A673 (cell line): Measurements from ENCODE around the gene LINGO1. TPM values are rescaled to one million over a fixed set of nuclear protein-coding genes. Genes with fewer than 3 reads are reported as not detected.
A peak's percentile ranks its signal among the peaks of the same experiment; 100 is the strongest.

ENCODE experiments used
- BruUV-seq: library from RNA; stranded (reverse); fragments of 400-500 nt; replicated peaks from 2 replicates; lab custom pipeline; 2021; lab: Mats Ljungman, UMichigan
- CTCF ChIA-PET: fragments of 300-600 bp; sonication (Branson Sonifier 250); formaldehyde crosslinking; loops from one replicate; lab custom pipeline; 2022; ENCODE audit warnings: antibody characterized with exemption; lab: Charles Lee
- POLR2A ChIA-PET: fragments of 300-600 bp; sonication (Branson Sonifier 250); formaldehyde crosslinking; loops from one replicate; lab custom pipeline; 2022; ENCODE audit warnings: antibody characterized with exemption; ENCODE audit not compliant: low non-redundant PET; lab: Charles Lee
- DNase-seq: peaks from one replicate; pipeline ENCODE4 v3.0.0-alpha.2; 2015; ENCODE audit warnings: low spot score
- H3K27ac ChIP-seq: fragments of 200-600 bp; sonication (generic); 2 replicates; pipeline ENCODE4 v1.5.1; 2016; ENCODE audit warnings: mixed run types, low read depth, mild to moderate bottlenecking, mixed read lengths, antibody characterized with exemption, low read length; ENCODE audit not compliant: poor library complexity, severe bottlenecking
- H3K27me3 ChIP-seq: fragments of 200-600 bp; sonication (generic); replicated peaks from 2 replicates; pipeline ENCODE4 v1.6.1; 2017; ENCODE audit warnings: mixed run types, low read depth, mild to moderate bottlenecking, mixed read lengths, antibody characterized with exemption, low read length; ENCODE audit not compliant: insufficient read depth, poor library complexity
- H3K36me3 ChIP-seq: fragments of 200-600 bp; sonication (generic); 2 replicates; pipeline ENCODE4 v1.6.1; 2016; ENCODE audit warnings: mixed run types, mild to moderate bottlenecking, mixed read lengths, antibody characterized with exemption, low read length; ENCODE audit not compliant: insufficient read depth, poor library complexity, severe bottlenecking
- H3K4me1 ChIP-seq: fragments of 200-600 bp; sonication (generic); 2 replicates; pipeline ENCODE4 v1.6.1; 2017; ENCODE audit warnings: mixed run types, mild to moderate bottlenecking, mixed read lengths, antibody characterized with exemption, low read length; ENCODE audit not compliant: insufficient read depth, poor library complexity, severe bottlenecking
- H3K4me3 ChIP-seq: fragments of 200-600 bp; sonication (generic); 2 replicates; pipeline ENCODE4 v1.5.1; 2016; ENCODE audit warnings: low read depth, mixed run types, mild to moderate bottlenecking, mixed read lengths, low read length; ENCODE audit not compliant: poor library complexity, severe bottlenecking
- H3K9me3 ChIP-seq: fragments of 200-600 bp; sonication (generic); 2 replicates; pipeline ENCODE4 v1.6.1; 2016; ENCODE audit warnings: mixed run types, low read depth, mild to moderate bottlenecking, mixed read lengths, antibody characterized with exemption, low read length; ENCODE audit not compliant: poor library complexity, severe bottlenecking
- EZH2 ChIP-seq: fragments of 200-600 bp; sonication (generic); IDR thresholded peaks from 2 replicates; pipeline ENCODE4 v1.6.1; 2017; ENCODE audit warnings: borderline replicate concordance, low read depth, mild to moderate bottlenecking, mixed read lengths, antibody characterized with exemption, low read length; ENCODE audit not compliant: poor library complexity, severe bottlenecking
- intact Hi-C: fragments of 100-400 bp; cut with micrococcal nuclease; formaldehyde crosslinking; loops from one replicate; pipeline ENCODE4 v1.10.0; 2022; ENCODE audit not compliant: unreplicated experiment
- total RNA-seq: library from RNA; stranded (reverse); gene quantifications from 2 replicates; pipeline ENCODE4 v1.2.3, GENCODE V29; 2021
- TF ChIP-seq, protein P1 (sequence below): fragments of 300-800, 200-600 bp; sonication (generic); conservative IDR thresholded peaks from 2 replicates; pipeline ENCODE4 v1.5.1; 2017; ENCODE audit warnings: low read depth, mild to moderate bottlenecking, antibody characterized with exemption, low read length, moderate library complexity, mixed read lengths

LINGO1 gene
- total RNA-seq, 1 experiment from 2014 or later: 93.7 TPM

DNA sequence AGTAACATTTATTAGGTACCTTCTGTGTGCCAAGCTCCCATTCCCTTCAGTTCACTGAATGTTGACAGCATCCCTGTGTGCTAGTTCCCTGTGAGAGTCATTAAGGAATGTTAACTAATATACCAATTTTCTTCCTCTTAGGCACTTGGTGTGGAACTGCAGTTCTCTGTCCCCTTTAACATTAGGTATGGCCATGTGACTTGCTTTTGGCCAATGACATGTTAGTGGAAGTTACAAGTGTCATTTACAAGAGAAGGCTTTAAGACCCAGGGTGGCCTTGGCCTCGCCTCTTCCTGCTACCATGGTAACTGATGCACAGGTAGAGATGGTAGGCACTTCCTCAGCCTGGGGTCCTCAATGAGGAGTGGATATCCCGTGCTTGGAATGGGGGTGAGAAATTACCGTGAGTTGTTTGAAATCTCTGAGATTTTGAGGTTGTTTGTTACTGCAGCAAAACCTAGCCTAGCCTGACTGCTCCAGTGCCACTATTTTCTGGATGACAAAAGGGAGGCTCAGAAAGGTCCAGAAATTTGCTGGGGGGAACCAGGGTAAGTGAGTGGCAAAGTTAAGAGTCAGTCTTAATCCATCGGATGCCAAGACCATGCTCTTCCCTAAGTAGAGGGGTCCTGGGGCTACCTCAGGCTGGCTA is 21.2 kb upstream of the LINGO1 start:
- POLR2A ChIA-PET: no interaction called here
- no peaks in the 10 kb centered on the region for H3K9me3 ChIP-seq
- H3K27me3 ChIP-seq: no peaks in the 10 kb centered on the region
- TF ChIP-seq, protein P1, sequence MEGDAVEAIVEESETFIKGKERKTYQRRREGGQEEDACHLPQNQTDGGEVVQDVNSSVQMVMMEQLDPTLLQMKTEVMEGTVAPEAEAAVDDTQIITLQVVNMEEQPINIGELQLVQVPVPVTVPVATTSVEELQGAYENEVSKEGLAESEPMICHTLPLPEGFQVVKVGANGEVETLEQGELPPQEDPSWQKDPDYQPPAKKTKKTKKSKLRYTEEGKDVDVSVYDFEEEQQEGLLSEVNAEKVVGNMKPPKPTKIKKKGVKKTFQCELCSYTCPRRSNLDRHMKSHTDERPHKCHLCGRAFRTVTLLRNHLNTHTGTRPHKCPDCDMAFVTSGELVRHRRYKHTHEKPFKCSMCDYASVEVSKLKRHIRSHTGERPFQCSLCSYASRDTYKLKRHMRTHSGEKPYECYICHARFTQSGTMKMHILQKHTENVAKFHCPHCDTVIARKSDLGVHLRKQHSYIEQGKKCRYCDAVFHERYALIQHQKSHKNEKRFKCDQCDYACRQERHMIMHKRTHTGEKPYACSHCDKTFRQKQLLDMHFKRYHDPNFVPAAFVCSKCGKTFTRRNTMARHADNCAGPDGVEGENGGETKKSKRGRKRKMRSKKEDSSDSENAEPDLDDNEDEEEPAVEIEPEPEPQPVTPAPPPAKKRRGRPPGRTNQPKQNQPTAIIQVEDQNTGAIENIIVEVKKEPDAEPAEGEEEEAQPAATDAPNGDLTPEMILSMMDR: no peak
- TF ChIP-seq EZH2: no peak
- no peaks in the 10 kb centered on the region for H3K36me3 ChIP-seq
- CTCF ChIA-PET: no interaction called here
- peaks cover 18% of the 10 kb centered on the region for H3K4me1 ChIP-seq
- no peak for DNase-seq
- intact Hi-C loops: no loop called here
- no peak overlapping the region for H3K4me3 ChIP-seq
- H3K27ac ChIP-seq: no peak overlapping the region
- BruUV-seq: no TSS peak

DNA sequence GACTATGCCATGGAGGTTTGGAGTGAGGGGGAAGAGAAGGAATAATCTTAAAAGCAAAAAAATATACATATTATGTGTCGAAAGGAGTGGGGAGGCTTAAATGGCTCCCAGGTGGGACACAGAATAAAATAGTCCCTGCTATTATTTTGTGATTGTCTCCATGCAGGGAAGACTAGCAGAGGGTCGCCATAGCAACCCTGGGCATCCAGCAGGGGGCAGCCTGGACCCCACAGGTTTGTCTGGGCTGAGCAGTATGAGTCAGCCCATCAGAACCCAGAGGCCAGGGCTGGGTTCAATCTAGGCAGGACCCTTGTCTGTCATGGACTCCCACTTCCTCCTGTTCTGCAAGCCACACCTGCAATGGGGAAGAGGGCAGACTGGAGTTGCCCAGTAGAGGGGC is 17.6 kb upstream of the LINGO1 start:
- TF ChIP-seq EZH2: no peak
- TF ChIP-seq, protein P1: peak; percentile 67
- POLR2A ChIA-PET: no interaction called here
- Histone ChIP-seq H3K27me3 (no peaks in the 10 kb centered on the region), H3K4me3 (no peak overlapping the region), H3K36me3 (no peaks in the 10 kb centered on the region), H3K4me1 (peaks cover 5% of the 10 kb centered on the region), H3K27ac (no peak overlapping the region), H3K9me3 (no peaks in the 10 kb centered on the region)
- no TSS peak for BruUV-seq
- CTCF ChIA-PET: no interaction called here
- intact Hi-C loops: no loop called here
- peak; percentile 61 for DNase-seq

DNA sequence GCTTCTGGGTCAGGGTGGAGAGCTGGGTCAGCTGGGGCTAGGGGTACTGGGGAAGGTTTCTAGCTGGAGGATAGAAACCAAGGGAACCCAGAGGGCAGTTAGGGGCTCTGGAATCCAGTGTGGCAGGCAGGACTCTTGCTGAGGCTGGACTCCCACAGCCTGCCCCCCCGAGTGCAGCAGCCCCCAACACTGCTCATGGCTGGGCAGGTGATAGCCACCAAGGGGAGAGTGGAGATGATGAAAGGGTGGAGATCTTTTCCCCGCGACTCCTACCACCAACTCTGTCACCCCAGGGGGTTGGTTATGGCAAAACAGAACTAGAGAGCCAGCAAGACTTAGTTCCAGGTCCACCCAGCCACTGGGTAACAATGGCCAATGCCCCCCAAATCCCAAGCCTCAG is 16.9 kb upstream of the LINGO1 start:
- DNase-seq: no peak
- no TSS peak for BruUV-seq
- CTCF ChIA-PET: no interaction called here
- Histone ChIP-seq H3K9me3 (no peaks in the 10 kb centered on the region), H3K4me3 (no peak overlapping the region), H3K4me1 (no peaks in the 10 kb centered on the region), H3K27ac (no peak overlapping the region), H3K27me3 (no peaks in the 10 kb centered on the region), H3K36me3 (no peaks in the 10 kb centered on the region)
- intact Hi-C loops: no loop called here
- TF ChIP-seq, protein P1: no peak
- TF ChIP-seq EZH2: no peak
- POLR2A ChIA-PET: no interaction called here
